WERI-Rb-1 (cell line): Measurements from ENCODE around the gene TAF4.

ENCODE experiments used
- DNase-seq: peaks from one replicate; pipeline ENCODE4 v3.0.0-alpha.2; 2020
- H3K27ac ChIP-seq: fragments of 250-450 bp; sonication (Bioruptor Pico); 2 replicates; pipeline ENCODE4 v1.5.1; 2020; ENCODE audit warnings: mild to moderate bottlenecking, moderate library complexity
- H3K27me3 ChIP-seq: fragments of 250-450 bp; sonication (Bioruptor Pico); 2 replicates; pipeline ENCODE4 v1.5.1; 2021; ENCODE audit warnings: mild to moderate bottlenecking, low read depth, moderate library complexity; ENCODE audit not compliant: insufficient read depth, severe bottlenecking
- H3K36me3 ChIP-seq: fragments of 250-450 bp; sonication (Bioruptor Pico); 2 replicates; pipeline ENCODE4 v1.5.1; 2020; ENCODE audit warnings: mild to moderate bottlenecking, moderate library complexity
- H3K4me3 ChIP-seq: 2 replicates; pipeline ENCODE4 v1.5.1; 2011; ENCODE audit warnings: low read depth, mild to moderate bottlenecking, control low read depth, low read length
- H3K9me3 ChIP-seq: fragments of 250-450 bp; sonication (Bioruptor Pico); 2 replicates; pipeline ENCODE4 v1.5.1; 2021; ENCODE audit warnings: mild to moderate bottlenecking, moderate library complexity; ENCODE audit not compliant: severe bottlenecking
- CTCF ChIP-seq: IDR thresholded peaks from 2 replicates; pipeline ENCODE4 v1.5.1; 2011; ENCODE audit warnings: low read depth, mild to moderate bottlenecking, control low read depth, inconsistent platforms, low read length

TAF4 gene

GRCh38 chr20:61930776-61931475 is 134.8 kb downstream of the TAF4 start:
- TF ChIP-seq CTCF = no peak
- no peaks in the 10 kb centered on the region for H3K27me3 ChIP-seq
- no peaks in the 10 kb centered on the region for H3K36me3 ChIP-seq
- H3K9me3 ChIP-seq = no peaks in the 10 kb centered on the region
- no peak overlapping the region for H3K27ac ChIP-seq
- H3K4me3 ChIP-seq = no peak overlapping the region
- DNase-seq = no peak

GRCh38 chr20:61929971-61930666 is 135.6 kb downstream of the TAF4 start:
- H3K27ac ChIP-seq = no peak overlapping the region
- no peaks in the 10 kb centered on the region for H3K36me3 ChIP-seq
- no peaks in the 10 kb centered on the region for H3K27me3 ChIP-seq
- no peak overlapping the region for H3K4me3 ChIP-seq
- no peak for TF ChIP-seq CTCF
- no peaks in the 10 kb centered on the region for H3K9me3 ChIP-seq
- no peak for DNase-seq

GRCh38 chr20:61929561-61929960 is 136.1 kb downstream of the TAF4 start:
- Histone ChIP-seq H3K27ac (no peak overlapping the region), H3K36me3 (no peaks in the 10 kb centered on the region), H3K4me3 (no peak overlapping the region), H3K9me3 (no peaks in the 10 kb centered on the region), H3K27me3 (no peaks in the 10 kb centered on the region)
- DNase-seq = no peak
- no peak for TF ChIP-seq CTCF

- no peak for TF ChIP-seq CTCF
- Histone ChIP-seq H3K9me3 (no peaks in the 10 kb centered on the region), H3K36me3 (no peaks in the 10 kb centered on the region), H3K27ac (no peak overlapping the region), H3K4me3 (no peak overlapping the region), H3K27me3 (no peaks in the 10 kb centered on the region)
- DNase-seq = no peak
These were observed 137.7 kb downstream of the TAF4 start for GRCh38 chr20:61927826-61928541.

- H3K27me3 ChIP-seq = no peaks in the 10 kb centered on the region
- DNase-seq = no peak
- no peaks in the 10 kb centered on the region for H3K36me3 ChIP-seq
- H3K27ac ChIP-seq = no peak overlapping the region
- H3K4me3 ChIP-seq = no peak overlapping the region
- H3K9me3 ChIP-seq = no peaks in the 10 kb centered on the region
- TF ChIP-seq CTCF = no peak
These were observed 138.4 kb downstream of the TAF4 start for GRCh38 chr20:61927193-61927825.
